ENCODE results near the gene C22orf42. TPM values are rescaled to one million over a fixed set of nuclear protein-coding genes. Genes with fewer than 3 reads are reported as not detected.

C22orf42 gene
- total and polyA plus RNA-seq, 2 donors (not counting 1 experiment from before 2014, with no cell fraction given), result not detected

Small RNA genes within 50 kb of the gene (small RNA-seq; reads per million reads assigned to genes)
- gene AP1B1P2 (ENCODE audit: insufficient read length, low read depth, low replicate concordance) (not detected), gene RF02171 (ENCODE audit: insufficient read length, low read depth, low replicate concordance) (not detected)

Other genes with a start within 250 kb of the C22orf42 start
- 46.6 and 51.1 TPM in 2 replicates for gene YWHAH, start 214.8 kb downstream of the C22orf42 start, total RNA-seq
- gene YWHAH, start 214.8 kb downstream of the C22orf42 start, polyA plus RNA-seq, result 32.6 and 75.0 TPM in 2 replicates
- not detected in 2 replicates for gene SLC5A1, start 116.0 kb downstream of the C22orf42 start, total RNA-seq
- gene SLC5A1, start 116.0 kb downstream of the C22orf42 start, polyA plus RNA-seq, result not detected in 2 replicates
- not detected in 2 replicates for gene RFPL2, start 45.8 kb upstream of the C22orf42 start, total RNA-seq
- gene RFPL2, start 45.8 kb upstream of the C22orf42 start, polyA plus RNA-seq, result 0.09 TPM in 1 of 2 replicates, not detected in the other
- not detected in 2 replicates for gene SLC5A4, start 96.0 kb upstream of the C22orf42 start, total RNA-seq
- gene SLC5A4, start 96.0 kb upstream of the C22orf42 start, polyA plus RNA-seq, result not detected in 2 replicates
- not detected in 2 replicates for gene RFPL3, start 198.6 kb upstream of the C22orf42 start, total RNA-seq
- not detected in 2 replicates for gene RFPL3, start 198.6 kb upstream of the C22orf42 start, polyA plus RNA-seq